Ishikawa (cell line): ENCODE measurements around the gene RANBP9.

Experiments
- FOXM1 ChIP-seq: IDR thresholded peaks from 2 replicates; pipeline ENCODE4 v1.6.1; 2012; ENCODE audit warnings: low read depth, borderline replicate concordance
- TAF1 ChIP-seq: IDR thresholded peaks from 2 replicates; pipeline ENCODE4 v1.6.1; 2012; ENCODE audit warnings: low read depth, mild to moderate bottlenecking

DNA sequence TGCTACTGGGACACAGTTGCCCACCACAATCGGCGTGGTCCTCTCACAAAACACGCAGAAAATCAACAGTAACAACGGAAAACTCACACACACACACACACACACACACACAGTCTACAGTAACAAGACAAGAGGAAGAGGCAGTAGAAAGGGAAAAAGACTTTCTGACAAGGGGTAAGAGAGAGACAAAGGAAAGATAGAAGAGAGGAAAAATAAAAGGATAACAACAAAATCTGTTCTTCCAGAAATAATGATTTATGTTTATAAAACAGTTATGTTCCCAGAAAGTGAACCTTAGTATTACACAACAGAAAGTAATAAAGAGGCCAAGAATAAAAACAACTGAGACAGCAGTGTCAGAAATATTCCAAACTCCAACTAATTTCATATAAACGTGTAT is 2.9 kb downstream of the RANBP9 start:
- TF ChIP-seq TAF1 (no peak), FOXM1 (no peak)
